Calu3 (cell line): ENCODE measurements around the gene USP40. TPM values are rescaled to one million over a fixed set of nuclear protein-coding genes. Genes with fewer than 3 reads are reported as not detected.

Experiments used
- BruUV-seq: library from RNA; stranded (reverse); fragments of 400-500 nt; replicated peaks from 2 replicates; lab custom pipeline; 2021; lab: Mats Ljungman, UMichigan
- CTCF ChIA-PET: fragments of 300-600 bp; sonication (Branson Sonifier 250); formaldehyde crosslinking; loops from one replicate; lab custom pipeline; 2022; ENCODE audit warnings: antibody characterized with exemption; lab: Charles Lee
- DNase-seq: peaks from one replicate; pipeline ENCODE4 v3.0.0; 2022
- H3K27ac Mint-ChIP-seq: one replicate; pipeline ENCODE4 v1.8.0; 2022; ENCODE audit warnings: mixed read lengths; ENCODE audit not compliant: unreplicated experiment
- H3K27me3 Mint-ChIP-seq: one replicate; pipeline ENCODE4 v1.8.0; 2022; ENCODE audit warnings: mixed read lengths; ENCODE audit not compliant: unreplicated experiment
- H3K36me3 Mint-ChIP-seq: one replicate; pipeline ENCODE4 v1.8.0; 2022; ENCODE audit warnings: mild to moderate bottlenecking, moderate library complexity, mixed read lengths; ENCODE audit not compliant: insufficient read depth, unreplicated experiment
- H3K4me1 Mint-ChIP-seq: one replicate; pipeline ENCODE4 v1.8.0; 2022; ENCODE audit warnings: mild to moderate bottlenecking, low read depth, mixed read lengths; ENCODE audit not compliant: unreplicated experiment
- H3K4me3 Mint-ChIP-seq: one replicate; pipeline ENCODE4 v1.8.0; 2022; ENCODE audit warnings: mild to moderate bottlenecking, low read depth, moderate library complexity, mixed read lengths; ENCODE audit not compliant: unreplicated experiment
- H3K9me3 Mint-ChIP-seq: one replicate; pipeline ENCODE4 v1.8.0; 2022; ENCODE audit warnings: low read depth, mixed read lengths; ENCODE audit not compliant: unreplicated experiment
- CTCF ChIP-seq: fragments of 200-600 bp; IDR thresholded peaks from one replicate; pipeline ENCODE4 v1.8.0; 2022; ENCODE audit warnings: antibody characterized with exemption; ENCODE audit not compliant: unreplicated experiment
- intact Hi-C: fragments of 100-400 bp; cut with micrococcal nuclease; formaldehyde crosslinking; loops from one replicate; pipeline ENCODE4 v1.10.0; 2022; ENCODE audit not compliant: unreplicated experiment
- total RNA-seq: library from RNA; stranded (reverse); gene quantifications from 2 replicates; pipeline ENCODE4 v1.2.3, GENCODE V29; 2022

Gene USP40
- total RNA-seq, 1 experiment from 2014 or later, result 44.2 TPM

- peaks cover 29% of the 10 kb centered on the region for H3K36me3 Mint-ChIP-seq
- no peak for DNase-seq
- H3K9me3 Mint-ChIP-seq, result no peaks in the 10 kb centered on the region
- intact Hi-C loops, result no loop called here
- CTCF ChIA-PET, result no interaction called here
- no peak overlapping the region for H3K27ac Mint-ChIP-seq
- no peaks in the 10 kb centered on the region for H3K27me3 Mint-ChIP-seq
- no peak for TF ChIP-seq CTCF
- H3K4me3 Mint-ChIP-seq, result no peak overlapping the region
- BruUV-seq, result no TSS peak
- H3K4me1 Mint-ChIP-seq, result peaks cover 14% of the 10 kb centered on the region
Measured at GRCh38 chr2:233456934-233457333, 109.6 kb downstream of the USP40 start.

- CTCF ChIA-PET, result no interaction called here
- Mint-ChIP-seq H3K36me3 (peaks cover 27% of the 10 kb centered on the region), H3K27me3 (no peaks in the 10 kb centered on the region), H3K27ac (no peak overlapping the region), H3K4me3 (no peak overlapping the region), H3K9me3 (no peaks in the 10 kb centered on the region), H3K4me1 (peaks cover 6% of the 10 kb centered on the region)
- no peak for TF ChIP-seq CTCF
- BruUV-seq, result no TSS peak
- intact Hi-C loops, result no loop called here
- DNase-seq, result no peak
Measured at GRCh38 chr2:233456111-233456510, 110.5 kb downstream of the USP40 start.

- no peak overlapping the region for H3K27ac Mint-ChIP-seq
- H3K4me3 Mint-ChIP-seq, result no peak overlapping the region
- no peaks in the 10 kb centered on the region for H3K27me3 Mint-ChIP-seq
- BruUV-seq, result no TSS peak
- CTCF ChIA-PET, result no interaction called here
- H3K9me3 Mint-ChIP-seq, result no peaks in the 10 kb centered on the region
- DNase-seq, result no peak
- peaks cover 20% of the 10 kb centered on the region for H3K36me3 Mint-ChIP-seq
- no peak for TF ChIP-seq CTCF
- intact Hi-C loops, result no loop called here
- no peaks in the 10 kb centered on the region for H3K4me1 Mint-ChIP-seq
Measured at GRCh38 chr2:233455491-233455890, 111.1 kb downstream of the USP40 start.

- Mint-ChIP-seq H3K27ac (no peak overlapping the region), H3K27me3 (no peaks in the 10 kb centered on the region), H3K4me1 (no peaks in the 10 kb centered on the region), H3K9me3 (no peaks in the 10 kb centered on the region), H3K4me3 (no peak overlapping the region), H3K36me3 (peaks cover 20% of the 10 kb centered on the region)
- no peak for DNase-seq
- no TSS peak for BruUV-seq
- CTCF ChIA-PET, result no interaction called here
- intact Hi-C loops, result no loop called here
- no peak for TF ChIP-seq CTCF
Measured at GRCh38 chr2:233455006-233455405, 111.6 kb downstream of the USP40 start.

- intact Hi-C loops, result no loop called here
- H3K27ac Mint-ChIP-seq, result no peak overlapping the region
- no peak for DNase-seq
- CTCF ChIA-PET, result no interaction called here
- BruUV-seq, result no TSS peak
- H3K4me3 Mint-ChIP-seq, result no peak overlapping the region
- no peaks in the 10 kb centered on the region for H3K9me3 Mint-ChIP-seq
- no peaks in the 10 kb centered on the region for H3K4me1 Mint-ChIP-seq
- peaks cover 10% of the 10 kb centered on the region for H3K36me3 Mint-ChIP-seq
- no peak for TF ChIP-seq CTCF
- H3K27me3 Mint-ChIP-seq, result no peaks in the 10 kb centered on the region
Measured at GRCh38 chr2:233453916-233454315, 112.7 kb downstream of the USP40 start.
